Measurements from ENCODE around the gene ERGIC1. TPM values are rescaled to one million over a fixed set of nuclear protein-coding genes. Genes with fewer than 3 reads are reported as not detected.

ERGIC1 gene
- total and polyA plus RNA-seq, 8 donors = 54.8 to 101 (median 75.6) TPM

DNA sequence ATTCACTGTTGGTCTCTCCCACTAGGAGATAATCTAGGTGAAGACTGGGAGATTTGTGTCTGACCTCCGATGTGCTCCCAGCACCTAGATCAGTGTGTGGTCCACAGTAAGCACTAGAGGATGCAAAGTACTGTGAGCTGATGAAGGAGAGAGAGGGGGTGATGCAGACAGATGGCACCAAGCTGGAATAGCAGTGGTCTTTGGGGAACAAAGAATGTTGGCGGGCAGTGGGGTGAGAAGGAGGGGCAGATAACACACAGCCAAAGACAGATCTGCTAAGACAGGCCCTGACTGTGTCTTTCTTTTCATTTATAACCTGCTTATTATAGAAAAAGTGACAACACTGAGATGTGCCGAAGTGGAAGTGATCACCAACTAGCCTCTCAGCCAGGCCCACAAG is 37.5 kb downstream of the ERGIC1 start:
- Histone ChIP-seq H3K27ac (peak overlapping the region in 3 of 4 donors; percentile 46 to 79 (median 76)), H3K27me3 (no peaks in the 10 kb centered on the region), H3K4me3 (no peak overlapping the region), H3K9me3 (no peaks in the 10 kb centered on the region), H3K4me1 (peaks cover 21 to 35% (median 28%) of the 10 kb centered on the region in 3 donors), H3K36me3 (no peaks in the 10 kb centered on the region)
- TF ChIP-seq, protein P1, sequence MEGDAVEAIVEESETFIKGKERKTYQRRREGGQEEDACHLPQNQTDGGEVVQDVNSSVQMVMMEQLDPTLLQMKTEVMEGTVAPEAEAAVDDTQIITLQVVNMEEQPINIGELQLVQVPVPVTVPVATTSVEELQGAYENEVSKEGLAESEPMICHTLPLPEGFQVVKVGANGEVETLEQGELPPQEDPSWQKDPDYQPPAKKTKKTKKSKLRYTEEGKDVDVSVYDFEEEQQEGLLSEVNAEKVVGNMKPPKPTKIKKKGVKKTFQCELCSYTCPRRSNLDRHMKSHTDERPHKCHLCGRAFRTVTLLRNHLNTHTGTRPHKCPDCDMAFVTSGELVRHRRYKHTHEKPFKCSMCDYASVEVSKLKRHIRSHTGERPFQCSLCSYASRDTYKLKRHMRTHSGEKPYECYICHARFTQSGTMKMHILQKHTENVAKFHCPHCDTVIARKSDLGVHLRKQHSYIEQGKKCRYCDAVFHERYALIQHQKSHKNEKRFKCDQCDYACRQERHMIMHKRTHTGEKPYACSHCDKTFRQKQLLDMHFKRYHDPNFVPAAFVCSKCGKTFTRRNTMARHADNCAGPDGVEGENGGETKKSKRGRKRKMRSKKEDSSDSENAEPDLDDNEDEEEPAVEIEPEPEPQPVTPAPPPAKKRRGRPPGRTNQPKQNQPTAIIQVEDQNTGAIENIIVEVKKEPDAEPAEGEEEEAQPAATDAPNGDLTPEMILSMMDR (IDR thresholded peaks at IDR 0.05) = no peak
- DNase-seq = no peak
- ATAC-seq = no peak
- intact Hi-C loops (cut with DNase I) = no loop called here
- FAIRE-seq = no peak
- WGBS, 2 donors = 84 to 87% methylated on average over 3 of the region's 3 CpGs

GRCh38 chr5:172871982-172872381 is 37.9 kb downstream of the ERGIC1 start:
- no peaks in the 10 kb centered on the region for H3K27me3 ChIP-seq
- no peak overlapping the region for H3K4me3 ChIP-seq
- no peaks in the 10 kb centered on the region for H3K9me3 ChIP-seq
- WGBS, 2 donors = 71 to 77% methylated on average over 5 of the region's 5 CpGs
- no peaks in the 10 kb centered on the region for H3K36me3 ChIP-seq
- FAIRE-seq (no peak), DNase-seq (no peak), ATAC-seq (no peak)
- H3K27ac ChIP-seq = peak overlapping the region; percentile 38 to 79 (median 56)
- H3K4me1 ChIP-seq = peaks cover 21 to 35% (median 28%) of the 10 kb centered on the region in 3 donors
- TF ChIP-seq, protein P1 (IDR thresholded peaks at IDR 0.05) = no peak
- intact Hi-C loops (cut with DNase I) = no loop called here

GRCh38 chr5:172872997-172873491 is 39.0 kb downstream of the ERGIC1 start:
- H3K4me3 ChIP-seq = no peak overlapping the region
- WGBS, 2 donors = 50 to 53% methylated on average over 13 of the region's 13 CpGs
- FAIRE-seq (no peak), ATAC-seq (peak in 2 of 4 donors; percentile 20 to 42), DNase-seq (peak in 4 of 6 donors; percentile 44 to 79 (median 55))
- H3K36me3 ChIP-seq = no peaks in the 10 kb centered on the region
- intact Hi-C loops (cut with DNase I) = no loop called here
- TF ChIP-seq, protein P1 (IDR thresholded peaks at IDR 0.05) = no peak
- no peaks in the 10 kb centered on the region for H3K9me3 ChIP-seq
- H3K4me1 ChIP-seq = peaks cover 11 to 31% (median 26%) of the 10 kb centered on the region in 3 donors
- peak overlapping the region; percentile 38 to 79 (median 56) for H3K27ac ChIP-seq
- H3K27me3 ChIP-seq = no peaks in the 10 kb centered on the region

GRCh38 chr5:172873513-172873912 is 39.5 kb downstream of the ERGIC1 start:
- no peak overlapping the region for H3K4me3 ChIP-seq
- no peaks in the 10 kb centered on the region for H3K27me3 ChIP-seq
- TF ChIP-seq, protein P1 (IDR thresholded peaks at IDR 0.05) = no peak
- ATAC-seq (no peak), DNase-seq (no peak), FAIRE-seq (no peak)
- no peaks in the 10 kb centered on the region for H3K36me3 ChIP-seq
- no peaks in the 10 kb centered on the region for H3K9me3 ChIP-seq
- intact Hi-C loops (cut with DNase I) = no loop called here
- H3K27ac ChIP-seq = peak overlapping the region; percentile 38 to 79 (median 56)
- WGBS, 2 donors = 82 to 88% methylated on average over 3 of the region's 3 CpGs
- peaks cover 7 to 27% (median 21%) of the 10 kb centered on the region in 3 donors for H3K4me1 ChIP-seq
